Stimulated activated CD8-positive, alpha-beta memory T cell treated with anti-CD3 and anti-CD28 coated beads, Interleukin-7, amount 100 ng/mL, for 1 hour (primary cell): Measurements from ENCODE around the gene VPS37B.
A peak's percentile ranks its signal among the peaks of the same experiment; 100 is the strongest.

Experiments used
- DNase-seq, 2 donors: peaks; one replicate each; pipeline ENCODE4 v3.0.0-alpha.2; 2020; ENCODE audit warnings: low read depth in 2 of 2

Gene VPS37B

DNA sequence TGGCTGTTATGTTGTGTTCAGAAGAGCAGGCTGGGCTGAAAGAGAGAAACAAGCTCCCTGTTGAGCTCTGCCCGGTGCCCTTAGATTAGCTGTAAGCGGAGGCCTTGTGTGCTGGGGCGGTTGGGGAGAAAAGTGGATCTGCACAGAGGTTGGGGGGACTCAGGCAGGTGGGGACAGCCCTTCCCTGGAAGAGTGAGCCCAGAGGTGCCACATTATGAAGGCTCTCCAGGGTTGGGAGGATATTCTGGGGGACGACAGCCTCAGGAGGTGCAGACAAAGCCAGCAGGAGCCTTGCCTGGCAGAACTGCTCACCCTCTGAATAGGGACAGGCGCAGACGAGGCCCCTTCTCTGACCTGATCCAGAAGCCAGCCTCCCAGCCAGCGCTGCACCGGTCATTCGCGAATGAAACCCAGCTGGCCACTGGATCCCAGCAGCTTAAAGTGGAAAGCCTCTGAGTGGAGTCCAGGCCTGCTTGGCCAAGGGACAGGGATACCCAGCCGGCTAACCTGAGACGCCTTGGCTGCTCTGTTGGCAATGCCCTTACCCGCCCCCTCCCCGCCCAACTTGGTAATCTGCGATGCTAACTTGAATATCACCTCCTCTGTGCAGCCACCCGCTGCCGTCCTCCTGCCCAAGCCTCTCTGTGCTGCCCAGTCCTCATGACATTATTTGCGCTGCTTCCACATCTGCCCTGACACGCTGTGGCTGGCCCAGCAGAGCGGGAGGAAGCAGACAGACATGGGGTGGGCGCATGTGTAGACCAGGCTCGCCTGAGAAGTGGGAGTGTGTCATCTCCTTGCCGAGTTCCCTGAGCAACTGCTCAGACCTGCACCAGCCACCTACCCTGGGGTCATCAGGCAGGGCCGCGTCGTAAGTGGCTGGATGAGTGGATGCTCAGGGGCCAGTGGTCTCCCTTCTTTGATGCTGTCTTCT is 55.1 kb downstream of the VPS37B start:
- no peak for DNase-seq

DNA sequence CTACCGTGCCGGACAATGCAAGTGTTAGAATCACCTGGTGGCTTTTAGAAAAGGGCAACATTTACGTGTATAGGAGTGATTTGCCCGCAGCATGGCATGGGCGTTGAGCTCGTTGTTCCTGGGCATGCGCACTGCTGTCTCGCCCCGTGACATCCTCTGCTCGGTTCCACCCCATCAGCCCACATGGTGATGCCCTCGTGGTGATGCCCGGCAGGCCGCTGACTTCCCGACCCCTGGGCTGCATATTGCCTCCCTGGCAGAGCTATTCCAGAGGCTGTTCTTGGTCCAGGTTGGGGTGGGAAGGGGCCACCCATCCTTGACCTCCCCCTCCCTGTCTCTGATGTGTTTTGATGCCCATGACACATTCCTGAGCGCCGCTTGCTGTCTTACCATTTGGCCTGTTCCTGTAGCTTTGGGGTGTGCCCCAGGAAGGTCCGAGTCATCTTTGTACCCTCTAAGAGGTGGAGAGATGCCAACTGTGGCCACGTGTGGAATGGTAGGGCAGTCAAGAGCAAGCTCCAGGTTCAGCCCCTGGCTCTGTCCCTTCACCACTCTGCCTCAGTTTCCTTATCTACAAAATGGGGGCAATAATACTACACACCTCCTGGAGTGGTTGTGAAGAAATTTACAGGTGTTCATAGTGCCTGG is 55.9 kb downstream of the VPS37B start:
- DNase-seq = no peak

DNA sequence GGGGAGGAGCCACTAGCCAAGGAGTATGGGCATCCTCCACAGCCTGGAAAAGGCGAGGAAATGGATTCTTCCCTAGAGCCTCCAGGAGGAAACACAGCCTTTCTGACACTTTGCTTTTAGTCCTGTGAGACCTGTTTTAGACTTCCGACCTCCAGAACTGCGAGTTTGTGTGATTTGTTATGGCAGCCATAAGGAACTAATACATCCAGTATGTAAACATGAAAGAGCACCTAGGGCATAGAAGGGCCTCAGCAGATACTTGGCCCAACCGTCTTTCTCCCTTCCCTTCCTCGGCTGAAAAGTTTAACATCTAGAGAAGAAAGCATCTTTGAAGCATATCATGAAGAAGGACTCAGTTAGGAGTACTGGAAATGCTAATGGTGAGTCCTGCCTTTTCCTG is 57.1 kb downstream of the VPS37B start:
- DNase-seq = no peak

DNA sequence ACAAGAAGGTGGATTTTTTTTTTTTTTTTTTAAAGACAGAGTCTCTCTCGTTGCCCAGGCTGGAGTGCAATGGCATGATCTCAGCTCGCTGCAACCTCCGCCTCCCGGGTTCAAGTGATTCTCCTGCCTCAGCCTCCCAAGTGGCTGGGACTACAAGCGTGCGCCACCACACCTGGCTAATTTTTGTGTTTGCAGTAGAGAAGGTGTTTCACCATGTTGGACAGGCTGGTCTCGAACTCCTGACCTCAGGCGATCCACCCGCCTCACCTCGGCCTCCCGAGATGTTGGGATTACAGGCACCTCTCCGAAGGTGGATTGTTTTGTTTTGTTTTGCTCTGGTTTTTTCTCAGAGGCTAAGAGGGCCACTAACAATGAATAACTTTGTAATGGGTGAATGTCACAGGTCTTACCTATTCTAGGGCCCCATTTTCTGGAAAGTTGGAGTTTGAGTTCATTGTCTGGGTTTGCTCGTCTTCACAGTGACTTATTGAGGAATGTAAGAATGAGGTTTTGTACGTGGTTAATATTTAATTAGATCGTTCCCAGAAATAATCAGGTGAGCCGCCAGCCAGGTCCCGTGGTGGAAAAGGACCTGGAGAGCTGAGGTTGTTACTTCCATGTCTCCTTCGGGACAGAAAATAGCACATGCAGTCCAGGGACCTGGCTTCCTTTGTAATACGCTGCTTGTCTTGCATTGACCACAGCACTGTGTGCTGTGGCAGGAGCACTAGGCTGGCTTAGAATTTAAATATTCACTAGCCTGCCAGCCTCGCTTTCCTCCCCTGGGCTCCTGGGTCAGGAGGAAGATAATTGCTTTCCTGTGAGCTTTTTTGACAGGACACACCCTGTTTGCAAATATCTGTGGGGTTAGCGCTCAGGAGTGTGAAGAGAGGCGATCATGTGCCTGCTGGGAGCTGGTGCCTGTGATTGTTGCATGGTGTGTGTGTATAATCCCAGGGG is 58.3 kb downstream of the VPS37B start:
- DNase-seq = no peak

DNA sequence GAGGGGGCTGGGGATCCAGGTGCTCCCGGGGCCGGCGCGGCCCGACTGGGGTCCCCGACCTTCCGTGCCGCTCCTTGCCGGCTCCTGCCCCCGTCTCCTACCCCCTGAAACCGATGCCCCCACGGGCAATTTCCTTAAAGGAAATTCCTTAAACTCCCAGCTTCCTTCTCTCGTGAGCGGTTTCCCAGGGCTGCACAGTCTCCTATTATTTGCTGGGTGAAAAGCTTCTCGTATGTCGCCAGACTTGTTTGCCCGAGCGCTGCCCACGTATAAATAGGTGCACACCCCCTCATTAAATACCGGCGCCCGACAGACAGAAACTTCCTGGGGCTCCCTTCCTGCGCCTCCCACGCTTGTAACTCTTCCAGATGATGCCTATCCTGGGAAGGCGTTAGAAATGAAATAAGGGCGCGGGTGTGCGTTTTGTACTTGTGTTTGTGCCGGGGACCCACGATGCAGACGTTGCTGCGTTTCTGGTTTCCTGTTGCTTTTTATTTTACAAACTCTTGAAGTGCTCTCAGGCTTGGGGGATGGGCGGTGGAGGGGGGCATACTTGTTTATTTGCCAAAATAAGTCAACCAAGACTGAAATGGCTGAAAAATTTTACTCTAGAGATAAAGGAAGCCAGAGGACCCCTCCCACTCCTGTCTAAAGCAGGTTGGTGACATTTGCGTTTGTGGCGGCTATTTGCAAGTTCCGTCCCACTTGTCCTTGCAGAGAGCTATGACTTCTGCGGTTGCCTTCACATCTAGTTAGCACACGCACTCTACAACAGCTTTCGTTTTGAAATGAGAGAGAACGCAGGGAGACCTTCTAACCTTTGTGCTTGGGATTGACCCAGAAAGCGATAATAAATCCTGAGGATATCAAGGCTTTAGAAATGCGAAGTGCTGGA is 59.6 kb downstream of the VPS37B start:
- no peak for DNase-seq

DNA sequence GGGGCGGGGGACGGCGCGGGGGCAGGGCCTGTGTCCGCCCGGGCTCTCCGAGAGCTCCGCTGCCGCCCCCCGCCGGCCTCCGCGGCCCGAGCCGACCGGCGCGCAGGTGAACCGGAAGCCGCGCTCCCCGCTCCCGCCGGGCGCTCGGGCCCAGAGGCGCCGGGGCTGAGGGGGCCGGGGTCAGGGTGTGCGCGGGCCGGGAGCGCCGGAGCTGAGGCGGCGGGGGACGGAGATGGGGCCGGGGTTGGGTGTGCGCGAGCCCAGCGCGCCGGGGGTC is 60.2 kb downstream of the VPS37B start:
- DNase-seq = no peak

DNA sequence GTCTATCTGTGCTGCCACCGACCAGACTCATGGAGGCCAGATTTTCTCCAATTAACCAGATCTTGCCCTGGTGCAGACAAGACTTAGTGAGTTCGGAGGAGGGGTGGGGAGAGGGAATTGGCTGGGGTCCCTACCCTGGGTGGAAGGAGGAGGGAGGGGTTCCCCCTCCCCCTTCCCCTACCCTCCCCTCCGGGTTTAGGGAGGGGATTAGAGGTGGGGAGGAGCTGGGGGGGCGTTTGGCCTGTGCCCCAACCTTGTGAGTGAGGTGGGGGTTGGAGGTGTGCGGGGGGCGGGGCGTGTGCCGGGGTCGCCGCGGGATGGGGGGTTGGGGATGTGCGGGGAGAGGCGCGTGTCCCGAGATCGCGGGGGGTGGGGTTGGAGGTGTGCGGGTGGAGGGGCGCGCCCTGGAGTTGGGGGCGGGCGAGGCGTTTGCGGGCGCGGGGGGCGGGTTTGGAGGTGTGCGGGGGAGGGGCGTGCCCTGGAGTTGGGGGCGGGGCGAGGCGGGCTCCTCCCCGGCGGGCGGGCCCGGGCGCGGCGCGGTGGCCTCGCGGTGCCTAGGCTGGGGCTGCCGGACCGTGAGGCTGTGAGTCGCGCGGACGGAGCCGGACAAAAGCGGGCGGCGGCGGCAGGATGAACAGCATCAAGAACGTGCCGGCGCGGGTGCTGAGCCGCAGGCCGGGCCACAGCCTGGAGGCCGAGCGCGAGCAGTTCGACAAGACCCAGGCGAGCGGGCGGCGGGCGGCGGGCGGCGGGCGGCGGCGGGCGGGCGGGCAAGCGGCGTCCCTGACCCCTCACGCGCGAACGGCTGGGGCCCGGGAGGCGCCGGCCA is 60.8 kb downstream of the VPS37B start, which contains the start of gene HIP1R:
TSS of gene HIP1R (plus strand) at position 537 of the 829 bp plus-strand sequence. CDS start at position 631, 94 bp downstream.
- peak; percentile 22 to 29 for DNase-seq

DNA sequence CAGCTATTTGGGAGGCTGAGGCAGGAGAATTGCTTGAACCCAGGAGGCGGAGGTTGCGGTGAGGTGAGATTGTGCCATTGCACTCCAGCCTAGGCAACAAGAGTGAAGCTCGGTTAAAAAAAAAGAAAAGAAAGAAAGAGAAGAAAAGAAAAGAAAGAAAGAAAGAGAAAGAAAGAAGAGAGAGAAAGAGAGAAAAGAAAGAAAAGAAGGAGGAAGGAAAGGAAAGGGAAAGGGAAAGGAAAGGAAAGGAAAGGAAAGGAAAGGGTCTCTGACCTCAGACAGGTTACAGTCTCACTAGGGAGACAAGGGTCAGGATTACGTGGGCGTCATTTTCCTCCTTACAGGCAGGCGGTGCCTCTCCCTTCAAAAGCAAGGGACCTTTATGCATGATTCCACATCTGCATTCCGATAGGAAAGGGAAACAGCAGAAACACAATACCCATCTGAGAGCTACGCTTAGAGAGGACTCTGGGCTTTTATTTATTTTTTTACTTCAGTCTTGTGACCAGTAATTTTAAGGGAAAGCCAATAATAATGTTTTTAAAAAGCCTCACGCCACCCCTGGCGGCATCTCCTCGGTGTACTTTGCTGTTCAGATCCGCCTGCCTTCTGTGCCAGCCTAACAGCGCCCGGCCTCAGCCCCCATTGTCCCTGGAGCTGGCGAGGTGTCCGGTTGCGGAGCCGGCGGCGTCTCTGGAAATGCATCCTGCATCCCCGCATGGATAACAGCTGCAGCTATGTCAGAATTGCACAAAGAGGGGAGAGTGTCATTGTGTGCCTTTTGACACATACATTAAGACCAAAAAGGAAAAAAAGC is 61.6 kb downstream of the VPS37B start:
- no peak for DNase-seq

DNA sequence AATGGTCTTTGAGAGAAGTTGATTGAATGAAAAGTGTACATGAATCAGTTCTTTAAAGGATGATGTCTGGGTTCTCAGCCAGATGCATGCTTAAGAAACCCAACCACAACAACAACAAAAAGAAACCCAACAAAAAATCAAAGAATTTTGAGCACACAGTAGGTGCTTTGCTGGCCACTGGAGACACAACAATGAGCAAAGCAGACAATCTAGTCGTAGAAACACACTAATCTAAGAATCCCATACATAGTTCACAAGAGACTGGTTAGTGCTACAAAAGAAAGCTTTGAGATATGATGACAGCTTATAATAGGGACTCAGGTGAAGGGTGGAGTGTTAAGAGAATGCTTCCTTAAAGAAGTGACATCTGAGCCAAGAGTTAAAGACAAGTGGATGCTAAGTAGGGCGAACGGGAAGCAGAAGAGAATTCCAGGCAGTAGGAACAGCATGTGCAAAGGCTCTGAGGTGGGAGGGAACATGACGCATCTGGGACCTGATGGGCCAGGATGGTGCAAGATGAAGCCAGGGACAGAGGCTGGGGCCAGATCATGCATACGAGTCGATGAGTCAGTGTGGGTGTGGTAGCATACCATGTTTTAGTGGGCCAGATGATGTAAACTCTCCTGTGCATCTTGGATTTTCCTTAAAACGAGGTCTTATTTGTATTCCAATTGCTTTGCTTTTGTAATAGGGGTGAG is 65.3 kb downstream of the VPS37B start:
- DNase-seq = no peak

DNA sequence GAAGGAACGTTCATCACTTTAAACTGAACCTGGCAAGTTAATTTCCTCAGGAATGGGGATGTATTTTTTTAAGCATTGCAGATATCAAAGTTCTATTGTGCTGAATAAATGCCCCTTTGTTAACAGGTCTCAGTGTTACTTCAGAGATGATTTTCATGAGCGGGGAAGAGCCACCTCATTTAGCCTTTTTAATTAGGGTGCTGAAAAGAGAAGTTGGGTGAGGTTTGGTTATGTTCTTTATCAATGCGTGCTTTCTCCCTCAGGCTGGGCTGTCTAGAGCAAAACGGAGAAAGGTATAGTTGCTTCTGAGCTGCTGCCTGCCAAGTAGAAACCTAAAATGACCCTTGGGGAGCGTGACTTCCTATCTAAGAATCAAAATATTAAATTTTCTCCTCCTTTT is 68.7 kb downstream of the VPS37B start:
- no peak for DNase-seq

DNA sequence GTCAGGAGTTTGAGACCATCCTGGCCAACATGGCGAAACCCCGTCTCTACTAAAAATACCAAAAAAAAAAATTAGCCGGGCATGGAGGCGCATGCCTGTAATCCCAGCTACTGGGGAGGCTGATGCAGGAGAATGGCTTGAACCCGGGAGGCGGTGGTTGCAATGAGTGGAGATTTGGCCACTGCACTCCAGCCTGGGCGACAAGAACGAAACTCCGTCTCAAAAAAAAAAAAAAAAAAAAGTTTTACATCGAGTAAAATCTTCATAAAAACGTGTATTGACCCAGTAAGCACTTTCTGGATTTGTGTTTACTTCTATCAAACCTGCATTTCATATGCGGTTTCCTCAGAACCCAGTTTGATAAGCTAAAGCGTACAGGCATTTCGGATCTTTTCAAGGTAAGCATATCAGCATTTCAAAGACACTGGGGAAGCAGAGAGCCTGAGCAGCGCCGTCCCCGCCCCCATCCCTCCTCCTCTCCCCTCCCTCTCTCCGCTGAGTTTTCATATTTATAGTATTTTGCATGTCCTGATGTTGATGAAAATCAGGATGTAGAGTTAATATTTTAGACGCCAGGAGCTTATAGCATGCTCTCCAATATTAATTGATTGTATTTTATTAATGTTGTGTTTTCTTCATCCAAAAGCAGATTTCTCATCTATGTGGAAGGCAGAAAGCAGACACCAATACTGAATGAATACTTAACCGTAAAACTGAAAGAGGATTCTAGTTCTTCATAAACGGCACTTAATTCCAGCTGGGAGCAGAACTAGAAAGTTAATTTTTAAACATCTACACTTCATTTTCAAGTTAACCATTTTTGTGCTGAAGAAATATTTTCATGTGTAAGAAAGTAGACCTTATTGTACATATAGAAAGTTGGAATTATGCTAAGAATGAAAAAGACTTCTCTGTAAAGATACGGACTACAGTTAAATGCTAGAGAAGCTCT is 69.9 kb downstream of the VPS37B start:
- no peak for DNase-seq

DNA sequence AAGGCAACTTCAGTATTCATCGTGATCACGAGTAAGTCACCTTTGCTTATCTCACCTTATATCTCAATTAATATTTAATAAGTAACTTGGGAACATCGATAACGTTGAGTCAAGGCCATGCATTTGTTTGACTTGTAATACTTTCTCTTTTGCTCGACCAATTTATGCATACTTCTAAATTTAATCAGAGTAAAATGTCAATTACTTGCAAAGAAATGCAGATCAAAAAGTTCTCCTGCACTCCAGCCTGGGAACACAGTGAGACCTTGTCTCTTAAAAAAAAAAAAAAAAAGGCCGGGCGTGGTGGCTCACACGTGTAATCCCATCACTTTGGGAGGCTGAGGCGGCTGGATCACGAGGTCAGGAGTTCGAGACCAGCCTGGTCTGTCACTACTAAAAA is 72.5 kb downstream of the VPS37B start:
- DNase-seq = no peak

DNA sequence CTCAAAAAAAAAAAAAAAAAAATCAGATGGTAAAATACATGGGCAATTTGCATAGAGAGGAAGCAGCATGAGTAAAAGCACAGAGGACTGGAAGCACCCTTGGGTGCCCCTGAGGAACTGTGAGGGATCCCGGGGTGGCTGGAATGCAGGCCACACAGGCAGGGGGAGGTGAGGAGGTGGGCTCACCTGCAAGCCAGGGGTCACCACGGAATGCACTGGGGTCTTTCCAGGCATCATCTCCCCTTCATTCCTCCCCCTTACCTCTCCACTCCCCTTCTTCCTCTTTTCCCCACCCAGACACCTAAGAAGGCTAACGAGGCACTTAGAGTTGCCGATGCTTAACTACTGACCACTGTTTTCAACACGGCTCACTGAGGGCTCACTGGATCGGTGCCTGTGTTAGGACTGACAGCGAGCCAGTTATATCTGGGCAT is 75.1 kb downstream of the VPS37B start:
- no peak for DNase-seq

DNA sequence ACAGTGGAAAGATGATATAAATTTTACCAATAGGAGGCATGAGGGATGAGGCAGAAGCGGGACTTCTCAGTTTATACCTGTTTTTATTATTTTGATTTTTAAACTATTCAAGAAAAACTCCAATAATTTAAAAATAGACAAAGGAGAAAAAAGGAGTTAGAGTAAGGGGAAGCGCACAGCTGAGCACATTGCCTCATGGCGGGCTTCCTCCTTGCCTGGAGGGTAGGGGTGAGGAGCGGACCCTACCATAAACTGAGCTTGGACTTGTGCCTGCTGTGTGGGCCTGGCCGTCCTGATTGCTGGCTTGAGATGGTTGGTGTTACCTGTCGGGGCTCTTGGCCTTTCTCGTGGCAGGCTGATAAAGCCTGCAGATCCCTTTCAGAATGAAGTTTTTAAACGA is 75.8 kb downstream of the VPS37B start:
- DNase-seq = no peak

DNA sequence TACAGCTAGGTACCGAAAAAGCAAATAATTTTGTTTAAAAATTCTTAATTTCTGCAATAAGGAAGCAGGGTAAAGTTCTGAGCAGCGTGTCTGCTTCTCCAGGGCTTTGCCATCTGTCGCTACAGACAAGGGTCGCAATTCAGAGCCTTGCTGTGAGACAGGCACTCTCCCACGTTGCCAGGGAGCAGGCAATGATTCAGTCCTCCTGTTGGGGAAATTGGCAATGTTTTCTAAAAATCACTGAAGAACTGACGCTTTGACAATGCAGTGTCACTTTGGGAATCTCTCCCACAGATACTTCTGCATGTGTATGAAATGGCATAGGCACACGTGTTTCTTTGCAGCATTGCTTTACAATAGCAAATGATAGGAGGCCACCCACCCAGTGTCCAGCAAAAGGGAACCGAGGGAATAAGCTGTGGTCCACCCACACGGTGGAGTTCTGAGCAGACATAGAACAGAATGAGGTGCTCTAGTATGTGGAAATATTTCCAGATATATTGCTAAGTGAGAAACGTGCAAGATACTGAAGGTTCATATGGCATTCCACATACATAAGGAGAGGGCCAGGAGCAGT is 76.6 kb downstream of the VPS37B start:
- DNase-seq = no peak
